A673 (cell line): ENCODE measurements around the gene DENND1A.

Experiments used
- CTCF ChIP-seq: fragments of 300-800, 200-600 bp; sonication (generic); conservative IDR thresholded peaks from 2 replicates; pipeline ENCODE4 v1.5.1; 2017; ENCODE audit warnings: low read depth, mild to moderate bottlenecking, antibody characterized with exemption, low read length, moderate library complexity, mixed read lengths
- EZH2 ChIP-seq: fragments of 200-600 bp; sonication (generic); IDR thresholded peaks from 2 replicates; pipeline ENCODE4 v1.6.1; 2017; ENCODE audit warnings: borderline replicate concordance, low read depth, mild to moderate bottlenecking, mixed read lengths, antibody characterized with exemption, low read length; ENCODE audit not compliant: poor library complexity, severe bottlenecking

- TF ChIP-seq CTCF = no peak
- TF ChIP-seq EZH2 = no peak
Measured at GRCh38 chr9:123957731-123958130, 27.8 kb upstream of the DENND1A start.
